NCI-H2196 treated with DMSO at 0.1 percent for 48 hours (cell line): ENCODE measurements around the gene GMPS.
"Not testable (repeated sequence)": the region's sequence is repeated elsewhere in the genome, so short reads cannot be mapped to it uniquely, and the experiment has no call there.

ENCODE experiments used
- DNase-seq: peaks from one replicate; lab custom pipeline; 2025; ENCODE audit not compliant: unreplicated experiment; lab: John Stamatoyannopoulos, UW

The GMPS gene

DNA sequence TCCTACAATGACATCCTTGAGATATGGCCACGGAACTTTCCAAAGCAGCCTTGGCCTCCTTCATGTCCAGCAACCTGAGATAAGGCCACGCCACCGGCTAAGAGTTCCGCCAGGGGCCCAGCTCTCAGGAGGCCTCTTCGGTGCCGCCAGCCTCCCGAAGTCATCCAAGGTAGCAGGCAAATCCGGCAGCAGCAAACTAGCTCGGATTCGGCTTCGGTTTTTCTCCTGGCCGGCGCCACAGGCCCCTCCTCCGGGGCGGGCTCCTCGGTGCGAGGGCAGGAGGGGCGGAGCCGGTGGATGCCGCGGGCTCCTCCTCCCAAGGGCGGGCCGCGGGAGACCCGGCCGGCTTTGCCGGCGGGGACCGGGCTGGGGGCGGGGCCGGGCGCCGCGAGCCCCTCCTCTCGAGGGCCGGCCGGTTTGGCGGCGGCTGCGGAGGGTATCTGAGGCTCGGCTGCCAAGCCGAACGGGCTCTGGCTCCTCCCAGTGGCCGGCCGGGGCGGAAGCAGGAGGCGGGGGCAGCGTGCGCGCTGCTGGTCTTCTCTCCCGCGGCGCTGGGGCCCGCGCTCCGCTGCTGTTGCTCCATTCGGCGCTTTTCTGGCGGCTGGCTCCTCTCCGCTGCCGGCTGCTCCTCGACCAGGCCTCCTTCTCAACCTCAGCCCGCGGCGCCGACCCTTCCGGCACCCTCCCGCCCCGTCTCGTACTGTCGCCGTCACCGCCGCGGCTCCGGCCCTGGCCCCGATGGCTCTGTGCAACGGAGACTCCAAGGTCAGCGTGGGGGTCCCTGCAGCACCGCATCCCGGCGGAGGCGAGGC is at the start of gene GMPS:
TSS of gene GMPS (plus strand) at position 518 of the 812 bp plus-strand sequence. CDS start at position 739, 221 bp downstream.
- DNase-seq: peak; percentile 97

- DNase-seq: not testable (repeated sequence)
Measured at GRCh38 chr3:155828490-155829098, 41.9 kb upstream of the GMPS start.

DNA sequence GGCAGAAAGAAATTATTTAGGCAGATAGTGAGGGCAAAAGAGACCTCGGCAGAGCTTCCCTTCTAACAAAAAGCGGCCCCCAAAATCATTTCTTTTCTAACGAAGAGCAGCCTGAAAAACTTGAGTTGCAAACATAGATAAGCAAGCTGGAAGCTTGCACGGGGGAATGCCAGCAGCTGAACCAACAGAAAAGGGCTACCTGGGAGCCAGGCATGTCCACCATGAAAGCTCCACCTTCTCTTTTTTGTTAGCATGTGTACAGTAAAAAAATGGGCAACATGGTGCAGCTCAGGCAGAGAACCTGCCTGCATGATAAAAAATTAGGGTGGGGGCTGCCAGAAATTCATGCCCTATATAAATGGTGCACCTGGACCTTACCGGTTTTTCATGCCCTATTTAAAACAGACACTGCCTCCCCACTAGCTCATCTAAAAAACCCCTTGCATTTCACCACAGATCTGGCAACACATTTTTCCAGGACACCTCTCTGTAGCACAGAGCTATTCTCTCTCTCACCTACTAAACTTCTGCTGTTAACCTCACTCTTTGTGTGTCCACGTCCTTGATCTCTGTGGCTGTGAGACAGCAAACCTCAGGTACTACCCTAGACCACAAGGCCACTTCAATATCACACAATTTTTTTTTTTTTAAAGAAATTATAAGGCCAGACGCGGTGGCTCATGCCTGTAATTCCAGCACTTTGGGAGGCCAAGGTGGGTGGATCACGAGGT is 34.9 kb upstream of the GMPS start:
- no peak for DNase-seq

- no peak for DNase-seq
Measured at GRCh38 chr3:155843569-155843968, 26.9 kb upstream of the GMPS start.

- no peak for DNase-seq
Measured at GRCh38 chr3:155846119-155846518, 24.3 kb upstream of the GMPS start.

- DNase-seq: no peak
Measured at GRCh38 chr3:155847993-155848392, 22.5 kb upstream of the GMPS start.

DNA sequence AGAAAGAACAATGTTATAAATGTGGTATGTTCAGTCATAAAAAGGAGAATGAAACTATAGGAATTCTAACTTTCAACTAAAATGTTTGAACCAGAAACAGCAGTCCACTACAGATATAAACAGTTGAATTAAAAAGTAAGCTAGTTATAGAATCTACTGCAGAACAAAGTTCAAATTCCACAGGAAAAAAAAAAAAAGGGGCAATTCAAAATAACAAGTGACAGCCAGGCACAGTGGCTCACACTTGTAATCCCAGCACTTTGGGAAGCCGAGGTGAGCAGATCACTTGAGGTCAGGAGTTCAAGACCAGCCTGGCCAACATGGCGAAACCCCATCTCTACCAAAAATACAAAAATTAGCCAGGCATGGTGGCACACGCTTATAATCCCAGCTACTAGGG is 21.0 kb upstream of the GMPS start:
- DNase-seq: not testable (repeated sequence)

- DNase-seq: no peak
Measured at GRCh38 chr3:155852341-155852740, 18.1 kb upstream of the GMPS start.

DNA sequence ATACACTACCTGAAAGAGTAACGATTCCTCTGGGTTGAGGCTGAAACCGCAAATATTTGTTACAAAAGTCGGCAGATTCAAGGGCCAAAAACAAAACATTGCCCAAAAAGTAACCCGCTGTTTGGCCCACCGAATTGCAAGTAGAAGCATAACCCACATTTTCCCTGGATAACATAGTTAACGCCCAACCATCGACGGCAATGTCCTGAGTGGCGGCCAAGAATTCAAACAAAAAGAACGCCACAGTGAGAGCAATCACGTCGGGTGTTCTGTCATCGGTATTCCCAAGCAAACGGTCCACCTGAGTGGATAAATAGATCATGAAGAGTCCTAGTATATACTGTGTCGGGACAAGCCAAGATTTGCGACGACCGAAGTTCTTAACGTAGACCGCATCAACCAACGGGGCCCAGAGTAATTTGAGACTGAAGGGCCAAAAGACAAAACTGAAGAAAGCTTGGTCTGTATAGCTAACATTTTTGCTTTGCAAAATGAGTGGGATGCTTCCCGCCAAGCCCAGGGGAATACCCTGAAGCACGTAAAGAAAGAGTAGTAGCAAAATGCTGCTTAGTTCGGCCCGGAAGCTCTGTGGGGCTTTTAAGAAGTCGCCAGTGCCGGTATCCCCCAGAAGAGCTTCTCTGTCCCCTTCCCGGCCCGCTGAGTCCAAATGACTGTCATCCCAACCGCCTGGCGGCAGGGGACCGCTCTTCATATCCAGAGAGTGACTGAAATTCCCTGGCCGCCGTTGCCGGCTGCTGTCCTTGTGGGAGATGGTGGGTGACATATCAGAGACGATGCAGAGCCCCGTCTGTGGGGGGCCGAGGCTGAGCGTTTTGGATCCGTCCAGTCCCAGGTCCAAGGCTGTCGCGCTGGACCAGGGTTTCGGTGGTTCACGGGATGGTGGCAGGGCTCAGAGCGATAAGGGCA is 17.0 kb upstream of the GMPS start:
- DNase-seq: no peak

DNA sequence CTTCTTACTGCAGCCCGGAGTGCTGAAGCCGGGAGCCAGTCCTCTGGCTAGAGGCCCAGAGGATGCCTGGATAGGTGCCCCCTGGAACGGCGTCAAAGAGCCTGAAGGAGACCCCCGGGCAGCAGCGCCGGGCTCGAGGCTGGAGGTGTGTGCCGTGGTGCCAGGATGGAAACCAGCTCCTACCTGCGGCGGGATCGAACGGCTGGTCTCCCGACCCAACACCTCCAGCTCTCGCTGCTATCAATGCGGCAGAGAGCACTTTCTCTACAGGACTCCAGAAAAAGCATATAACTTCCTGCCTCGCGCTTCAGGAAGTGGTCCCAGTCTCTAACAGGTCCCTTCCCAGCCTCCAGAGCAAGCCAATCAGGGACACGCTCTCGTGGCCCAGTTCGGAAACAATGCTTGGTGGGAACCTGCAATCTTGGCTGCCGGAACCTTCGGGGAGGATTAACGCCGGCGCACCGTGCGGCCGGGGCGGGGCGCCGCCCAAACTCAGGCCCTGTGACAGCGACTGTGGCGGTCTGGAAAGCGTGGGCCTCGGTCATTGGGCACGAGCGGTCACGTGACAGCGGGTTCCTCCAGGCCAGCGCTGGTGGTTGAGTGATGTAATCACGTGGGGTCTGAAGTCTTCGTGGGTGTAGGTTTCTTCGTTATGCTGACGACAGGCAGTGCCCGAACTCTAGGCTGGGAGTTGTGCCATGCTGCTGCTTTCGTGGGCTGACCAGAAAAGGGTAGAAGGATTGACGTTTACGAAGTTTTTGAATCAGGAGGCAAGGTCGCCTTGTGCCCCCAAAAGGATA is 16.1 kb upstream of the GMPS start, which contains the start of gene SLC33A1:
TSS of gene SLC33A1 (minus strand) at position 287 of the 800 bp plus-strand sequence. CDS start 430 bp downstream, outside the sequence.
- peak; percentile 100 for DNase-seq

- no peak for DNase-seq
Measured at GRCh38 chr3:155859859-155860258, 10.6 kb upstream of the GMPS start.

DNA sequence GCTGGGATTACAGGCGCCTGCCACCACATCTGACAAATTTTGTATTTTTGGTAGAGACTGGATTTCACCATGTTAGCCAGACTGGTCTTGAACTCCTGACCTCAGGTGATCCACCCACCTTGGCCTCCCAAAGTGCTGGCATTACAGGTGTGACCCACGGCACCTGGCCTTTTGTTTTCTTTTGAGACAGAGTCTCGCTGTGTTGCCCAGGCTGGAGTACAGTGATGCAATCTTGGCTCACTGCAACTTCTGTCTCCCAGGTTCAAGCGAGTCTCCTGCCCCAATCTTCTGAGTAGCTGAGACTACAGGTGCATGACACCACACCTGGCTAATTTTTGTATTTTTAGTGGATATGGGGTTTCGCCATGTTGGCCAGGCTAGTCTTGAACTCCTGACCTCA is 10.0 kb upstream of the GMPS start:
- DNase-seq: not testable (repeated sequence)

GRCh38 chr3:155861476-155862183 is 8.8 kb upstream of the GMPS start:
- no peak for DNase-seq

DNA sequence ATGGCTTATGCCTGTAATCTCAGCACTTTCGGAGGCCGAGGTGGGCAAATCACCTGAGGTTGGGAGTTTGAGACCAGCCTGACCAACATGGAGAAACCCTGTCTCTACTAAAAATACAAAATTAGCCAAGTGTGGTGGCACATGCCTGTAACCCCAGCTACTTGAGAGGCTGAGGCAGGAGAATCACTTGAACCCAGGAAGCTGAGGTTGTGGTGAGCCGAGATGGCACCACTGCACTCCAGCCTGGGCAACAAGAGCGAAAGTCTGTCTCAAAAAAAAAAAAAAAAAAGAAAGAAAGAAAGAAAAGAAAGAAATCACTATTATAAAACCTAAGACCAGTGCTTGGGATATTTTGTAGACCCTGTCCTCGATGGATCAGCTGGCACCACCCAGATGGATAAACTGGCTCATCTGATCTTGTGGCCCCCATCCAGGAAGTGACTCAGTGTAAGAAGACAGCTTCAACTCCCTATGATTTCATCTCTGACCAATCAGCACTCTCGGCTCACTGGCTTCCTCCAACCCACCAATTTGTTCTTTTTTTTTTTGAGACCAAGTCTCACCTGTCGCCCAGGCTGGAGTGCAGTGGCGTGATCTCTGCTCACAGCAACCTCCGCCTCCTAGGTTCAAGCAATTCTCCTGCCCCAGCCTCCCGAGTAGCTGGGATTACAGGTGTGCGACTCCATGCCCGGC is 8.0 kb upstream of the GMPS start:
- not testable (repeated sequence) for DNase-seq

DNA sequence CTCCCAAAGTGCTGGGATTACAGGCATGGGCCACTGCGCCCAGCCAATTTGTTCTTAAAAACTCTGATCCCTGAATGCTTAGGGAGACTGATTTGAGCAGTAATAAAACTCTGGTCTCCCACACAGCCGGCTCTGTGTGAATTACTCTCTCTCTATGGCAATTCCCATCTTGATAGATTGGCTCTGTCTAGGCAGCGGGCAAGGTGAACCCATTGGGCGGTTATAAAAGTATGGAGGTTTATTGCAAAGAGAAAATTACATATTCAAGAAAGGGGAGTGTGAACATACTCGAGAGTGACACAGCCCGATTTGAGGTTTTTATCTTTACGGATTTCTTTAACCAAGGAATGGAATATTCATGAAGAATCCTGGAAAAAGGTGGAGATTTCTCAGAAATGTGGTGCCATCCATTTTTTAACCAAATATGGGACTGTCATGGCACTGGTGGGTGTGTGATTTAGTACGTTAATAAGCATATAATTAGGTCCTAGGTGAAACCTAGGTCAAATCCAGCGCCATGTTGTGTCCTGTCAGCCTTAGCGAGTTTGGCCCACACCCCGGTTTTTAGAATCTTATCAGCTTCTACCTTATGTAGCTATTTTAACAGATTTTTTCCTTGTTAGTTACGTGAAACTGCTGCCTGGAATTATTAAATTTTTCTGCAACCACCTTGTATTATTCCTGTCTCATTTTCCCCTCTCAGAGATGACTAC is 7.2 kb upstream of the GMPS start:
- no peak for DNase-seq

- DNase-seq: no peak
Measured at GRCh38 chr3:155869691-155870090, 759 bp upstream of the GMPS start.

DNA sequence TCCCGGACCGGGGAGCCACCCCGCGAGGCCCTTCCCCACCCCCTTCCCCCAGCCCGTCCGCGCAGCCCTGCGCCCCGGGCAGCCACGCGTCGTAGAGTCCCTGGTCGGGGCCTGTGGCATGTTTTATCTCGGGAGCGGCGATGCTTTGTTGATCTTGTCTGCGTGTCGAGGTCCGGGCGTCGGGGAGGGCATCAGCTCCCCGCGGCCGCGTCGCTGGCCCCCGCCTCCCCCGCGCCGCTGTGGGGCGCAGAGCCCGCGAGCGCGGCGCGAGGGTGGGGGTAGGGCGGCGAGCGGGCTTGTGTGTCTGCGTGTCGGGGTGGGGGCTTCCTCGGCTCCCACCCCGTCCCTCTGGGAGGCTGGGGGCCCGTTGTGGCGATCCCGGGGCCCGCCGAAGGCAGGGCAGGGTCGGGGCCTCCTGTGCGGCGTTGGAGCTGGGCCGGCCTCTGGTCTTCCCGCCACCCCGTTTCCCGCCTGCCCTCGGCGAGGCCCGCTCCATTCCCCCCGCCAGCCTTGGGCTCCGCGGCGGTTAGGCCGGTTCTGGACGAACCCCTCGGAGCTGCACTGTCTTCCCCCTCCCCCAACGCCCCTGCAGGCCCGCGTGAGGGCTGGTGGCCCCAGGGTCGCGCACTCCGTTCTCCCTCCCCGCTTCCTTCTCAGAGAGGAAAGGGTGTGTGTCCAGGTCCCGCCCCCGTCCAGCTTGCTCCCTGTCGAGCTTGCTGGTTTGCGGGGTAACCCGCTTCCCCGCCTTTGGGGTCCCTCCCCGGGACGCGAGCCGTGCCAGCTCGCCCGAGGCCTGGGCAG is 695 bp downstream of the GMPS start:
- no peak for DNase-seq
